Measurements from ENCODE around the gene IRF3.
A peak's percentile ranks its signal among the peaks of the same experiment; 100 is the strongest.

IRF3 gene

GRCh38 chr19:49684251-49684982, 18.8 kb upstream of the IRF3 start:
- peaks cover 14% of the 10 kb centered on the region; the same call in 1 of the 2 replicates for H3K79me2 ChIP-seq (ENCODE audit: insufficient read depth, low read length)
- H3K27ac ChIP-seq (ENCODE audit: low read depth, low read length, poor library complexity, severe bottlenecking): peak overlapping the region; percentile 2
- H3K9ac ChIP-seq (ENCODE audit: low read length): no peak overlapping the region
- H3K36me3 ChIP-seq (ENCODE audit: insufficient read depth, low read length): peaks cover 89% of the 10 kb centered on the region
- TF ChIP-seq EZH2 (IDR thresholded peaks at IDR 0.05; ENCODE audit: borderline replicate concordance, low read length) (no peak), CTCF (IDR thresholded peaks at IDR 0.05; ENCODE audit: low read length) (peak; percentile 78)
- no peak overlapping the region for H2AFZ ChIP-seq (ENCODE audit: low read length)
- no peaks in the 10 kb centered on the region for H4K20me1 ChIP-seq (ENCODE audit: insufficient read depth, low read length)
- H3K9me3 ChIP-seq (ENCODE audit: low read length): no peaks in the 10 kb centered on the region
- H3K4me2 ChIP-seq (ENCODE audit: low read length): no peak overlapping the region
- peaks cover 16% of the 10 kb centered on the region for H3K4me1 ChIP-seq (ENCODE audit: insufficient read depth, low read length, severe bottlenecking)
- H3K4me3 ChIP-seq (ENCODE audit: low read depth, low read length, poor library complexity, severe bottlenecking): no peak overlapping the region
- H3K9me2 ChIP-seq (ENCODE audit: low read depth, low read length): no peaks in the 10 kb centered on the region
- H3F3A ChIP-seq (ENCODE audit: insufficient read depth, low read length): no peaks in the 10 kb centered on the region
- H3K27me3 ChIP-seq (ENCODE audit: insufficient read depth, low read length): no peaks in the 10 kb centered on the region

GRCh38 chr19:49683814-49684250, 18.2 kb upstream of the IRF3 start:
- peaks cover 22% of the 10 kb centered on the region for H3K4me1 ChIP-seq (ENCODE audit: insufficient read depth, low read length, severe bottlenecking)
- no peak overlapping the region for H2AFZ ChIP-seq (ENCODE audit: low read length)
- H3K27me3 ChIP-seq (ENCODE audit: insufficient read depth, low read length): no peaks in the 10 kb centered on the region
- H3K79me2 ChIP-seq (ENCODE audit: insufficient read depth, low read length): peaks cover 18% of the 10 kb centered on the region
- no peak overlapping the region for H3K4me2 ChIP-seq (ENCODE audit: low read length)
- H3K9ac ChIP-seq (ENCODE audit: low read length): no peak overlapping the region
- H3K9me3 ChIP-seq (ENCODE audit: low read length): no peaks in the 10 kb centered on the region
- no peak overlapping the region for H3K4me3 ChIP-seq (ENCODE audit: low read depth, low read length, poor library complexity, severe bottlenecking)
- H3F3A ChIP-seq (ENCODE audit: insufficient read depth, low read length): no peaks in the 10 kb centered on the region
- no peaks in the 10 kb centered on the region for H4K20me1 ChIP-seq (ENCODE audit: insufficient read depth, low read length)
- H3K36me3 ChIP-seq (ENCODE audit: insufficient read depth, low read length): peaks cover 83% of the 10 kb centered on the region
- H3K9me2 ChIP-seq (ENCODE audit: low read depth, low read length): no peaks in the 10 kb centered on the region
- no peak for TF ChIP-seq EZH2 (IDR thresholded peaks at IDR 0.05; ENCODE audit: borderline replicate concordance, low read length)
- no peak for TF ChIP-seq CTCF (IDR thresholded peaks at IDR 0.05; ENCODE audit: low read length)
- peak overlapping the region; percentile 2 for H3K27ac ChIP-seq (ENCODE audit: low read depth, low read length, poor library complexity, severe bottlenecking)

GRCh38 chr19:49682274-49682673, 16.6 kb upstream of the IRF3 start:
- Histone ChIP-seq H3K4me3 (ENCODE audit: low read depth, low read length, poor library complexity, severe bottlenecking) (no peak overlapping the region), H4K20me1 (ENCODE audit: insufficient read depth, low read length) (no peaks in the 10 kb centered on the region), H3K79me2 (ENCODE audit: insufficient read depth, low read length) (peaks cover 31% of the 10 kb centered on the region), H3F3A (ENCODE audit: insufficient read depth, low read length) (no peaks in the 10 kb centered on the region), H3K4me2 (ENCODE audit: low read length) (no peak overlapping the region), H3K4me1 (ENCODE audit: insufficient read depth, low read length, severe bottlenecking) (peaks cover 30% of the 10 kb centered on the region), H3K9me2 (ENCODE audit: low read depth, low read length) (no peaks in the 10 kb centered on the region), H3K36me3 (ENCODE audit: insufficient read depth, low read length) (peaks cover 68% of the 10 kb centered on the region), H2AFZ (ENCODE audit: low read length) (no peak overlapping the region), H3K27ac (ENCODE audit: low read depth, low read length, poor library complexity, severe bottlenecking) (no peak overlapping the region), H3K9ac (ENCODE audit: low read length) (no peak overlapping the region), H3K27me3 (ENCODE audit: insufficient read depth, low read length) (no peaks in the 10 kb centered on the region), H3K9me3 (ENCODE audit: low read length) (no peaks in the 10 kb centered on the region)
- TF ChIP-seq EZH2 (IDR thresholded peaks at IDR 0.05; ENCODE audit: borderline replicate concordance, low read length): no peak
- no peak for TF ChIP-seq CTCF (IDR thresholded peaks at IDR 0.05; ENCODE audit: low read length)

All from OCI-LY1 (cell line).